CD4-positive, alpha-beta T cell treated with Interleukin-15 for 4 hours (primary cell): ENCODE data around the gene FBLN5.
"Not testable (repeated sequence)": the region's sequence is repeated elsewhere in the genome, so short reads cannot be mapped to it uniquely, and the experiment has no call there.

Source experiments
- DNase-seq: peaks from one replicate; pipeline ENCODE4 v3.0.0-alpha.2; 2020; ENCODE audit warnings: low spot score

The FBLN5 gene

DNA sequence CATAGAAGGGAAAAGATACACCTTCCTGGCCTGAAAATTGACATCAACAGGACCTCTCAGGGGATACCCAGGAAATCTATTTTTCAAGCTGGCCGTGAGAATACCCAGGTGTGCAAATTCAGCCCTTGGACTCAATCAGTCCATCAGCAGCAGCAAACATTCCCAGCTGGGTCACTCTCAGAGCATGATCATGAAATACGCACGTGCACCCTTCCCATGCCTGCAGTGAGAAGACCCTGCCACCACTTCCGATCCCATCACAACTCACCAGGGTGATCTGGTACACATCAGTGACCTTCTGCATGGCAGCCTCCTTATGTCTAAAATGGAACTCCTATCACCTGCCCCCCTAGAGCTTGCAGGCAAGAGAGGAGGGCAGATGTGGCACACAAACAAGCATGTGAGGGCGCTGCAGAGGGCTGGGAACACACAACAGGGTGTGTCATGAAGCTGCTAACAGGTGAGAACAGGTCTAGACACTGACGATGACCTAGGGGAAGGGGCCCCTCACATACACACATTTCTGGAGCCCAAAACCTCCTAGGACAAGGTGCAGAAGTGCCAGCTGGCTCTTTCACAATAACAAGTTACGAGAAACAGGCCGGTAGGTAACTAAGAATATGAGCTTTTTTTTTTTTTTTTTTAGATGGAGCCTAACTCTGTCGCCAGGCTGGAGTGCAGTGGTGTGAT is 42.4 kb downstream of the FBLN5 start:
- no peak for DNase-seq

DNA sequence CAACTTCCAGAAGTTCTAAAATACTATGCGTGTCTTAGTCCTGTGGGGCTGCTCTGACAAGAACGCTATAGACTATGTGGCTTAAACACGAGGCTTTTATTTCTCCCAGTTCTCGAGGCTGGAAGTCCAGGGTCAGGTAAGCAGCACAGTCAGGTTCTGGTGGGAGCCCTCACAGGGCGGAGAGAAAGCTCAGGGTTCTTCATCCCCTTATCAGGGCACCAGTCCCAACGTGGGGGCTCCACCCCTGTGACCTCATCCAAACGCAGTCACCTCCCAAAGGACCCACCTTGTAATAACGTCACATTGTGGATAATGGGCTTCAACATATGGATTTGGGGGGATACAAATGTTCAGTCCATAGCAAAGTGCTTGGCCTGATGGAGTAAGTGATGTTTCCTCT is 43.0 kb downstream of the FBLN5 start:
- DNase-seq: no peak

GRCh38 chr14:91903070-91903469 is 44.4 kb downstream of the FBLN5 start:
- DNase-seq: no peak

DNA sequence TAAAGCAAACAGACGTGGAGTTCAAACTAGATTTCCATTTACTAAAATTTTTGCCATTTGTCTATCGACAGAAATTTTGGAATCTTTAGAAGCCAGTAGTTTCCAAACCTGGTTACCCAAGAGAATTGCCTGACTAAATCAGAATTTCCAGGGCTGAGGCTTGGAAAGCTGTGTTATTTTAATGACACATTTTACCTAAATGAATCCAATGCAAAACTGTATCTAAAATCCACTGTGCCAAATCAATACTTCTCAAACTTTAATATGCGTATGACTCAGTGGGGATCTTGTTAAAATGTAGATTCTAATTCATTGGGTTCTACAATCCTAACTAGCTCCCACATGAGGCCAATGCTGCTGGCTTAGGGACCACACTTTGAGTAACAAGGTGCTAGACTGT is 45.2 kb downstream of the FBLN5 start:
- DNase-seq: no peak

- no peak for DNase-seq
These were observed 45.9 kb downstream of the FBLN5 start for GRCh38 chr14:91901449-91902226.

DNA sequence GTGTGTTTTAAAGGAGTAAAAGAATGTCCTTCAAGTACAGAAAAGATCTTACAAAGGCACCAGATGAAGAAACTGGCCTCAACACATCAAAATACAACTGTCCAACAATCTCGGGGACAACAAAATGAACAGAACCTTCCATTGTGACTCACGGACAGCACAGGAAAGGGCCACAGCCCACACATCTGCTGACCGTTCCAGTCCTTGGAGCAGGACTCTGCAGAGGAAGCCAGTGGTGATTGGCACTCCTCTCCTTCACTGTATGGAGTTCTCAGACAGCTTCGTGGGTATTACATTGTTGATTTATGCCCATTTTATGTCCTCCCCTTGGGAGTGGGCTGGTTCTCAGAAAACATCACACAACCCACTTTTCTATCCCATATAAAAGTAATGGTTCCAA is 47.7 kb downstream of the FBLN5 start:
- DNase-seq: no peak

DNA sequence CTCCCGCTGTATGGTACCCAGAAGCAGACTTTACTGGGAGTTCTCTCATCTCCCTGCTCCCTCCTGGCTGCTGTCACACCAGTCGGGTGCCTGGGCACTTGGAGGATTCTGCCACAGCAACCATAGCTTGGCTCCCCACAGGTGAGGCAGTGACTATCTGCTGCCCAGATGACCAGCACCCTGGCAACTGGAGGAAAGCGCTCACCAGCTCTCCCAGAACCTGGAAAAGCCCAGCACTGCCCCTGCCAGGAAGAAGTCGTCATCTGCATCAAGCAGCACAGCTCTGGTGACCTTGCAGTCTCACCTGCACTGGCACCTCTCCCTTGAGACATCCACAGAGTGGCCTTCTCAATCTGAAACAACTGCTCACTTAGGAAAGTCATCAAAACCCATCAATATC is 48.3 kb downstream of the FBLN5 start:
- peak; percentile 31 for DNase-seq

GRCh38 chr14:91898372-91898771 is 49.1 kb downstream of the FBLN5 start:
- DNase-seq: no peak

- not testable (repeated sequence) for DNase-seq
These were observed 49.8 kb downstream of the FBLN5 start for GRCh38 chr14:91897716-91898115.

DNA sequence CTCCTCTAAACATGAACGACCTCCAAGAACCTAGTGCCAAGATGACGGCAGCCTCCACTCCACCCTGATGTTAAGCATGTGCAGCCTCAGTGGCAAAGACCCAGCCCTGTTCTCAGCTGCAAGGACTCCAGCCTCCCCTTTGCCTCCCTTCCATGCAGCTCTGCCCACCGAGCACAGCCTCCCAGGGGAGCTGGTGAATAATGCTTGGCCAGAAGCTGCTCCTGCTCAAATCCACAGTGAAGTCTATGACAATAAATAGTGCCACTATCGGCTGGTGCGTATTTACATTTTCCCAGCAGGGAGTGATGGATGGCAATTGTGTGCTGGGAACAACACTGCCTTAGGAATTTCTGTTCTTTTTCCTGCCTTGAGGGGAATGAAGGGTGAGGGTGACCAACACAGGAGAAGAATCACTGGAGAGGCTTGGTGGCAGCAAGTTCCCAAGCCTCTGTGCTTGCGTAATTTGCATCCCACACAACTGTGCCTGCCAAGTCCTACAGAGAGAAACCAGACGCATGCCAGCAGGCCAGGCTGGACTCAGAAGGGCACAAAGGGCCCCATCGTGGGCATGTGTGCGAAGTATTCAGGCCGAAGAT is 50.3 kb downstream of the FBLN5 start:
- no peak for DNase-seq

DNA sequence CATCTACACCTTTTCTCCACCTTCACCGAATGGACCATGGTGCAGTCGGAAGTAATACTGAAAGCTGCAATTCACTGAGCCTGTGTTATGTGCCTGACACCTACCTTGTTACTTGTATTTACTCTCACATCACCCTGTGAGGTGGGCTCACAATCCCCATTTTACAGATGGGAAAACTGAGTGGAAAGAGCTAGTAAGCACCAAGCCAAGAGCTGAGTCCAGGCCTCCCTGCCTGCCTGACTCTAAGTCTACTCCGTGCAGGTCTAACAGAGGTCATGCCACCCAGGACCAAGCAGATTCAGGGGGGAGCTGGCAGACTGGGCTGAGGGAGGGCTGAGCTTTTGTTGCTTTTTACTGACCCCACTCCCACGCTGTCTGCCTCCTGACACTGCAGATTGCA is 51.1 kb downstream of the FBLN5 start:
- DNase-seq: no peak

- no peak for DNase-seq
These were observed 53.8 kb downstream of the FBLN5 start for GRCh38 chr14:91893669-91894068.

- DNase-seq: peak; percentile 35
These were observed 54.5 kb downstream of the FBLN5 start for GRCh38 chr14:91893007-91893406.

GRCh38 chr14:91891721-91892220 is 55.7 kb downstream of the FBLN5 start:
- DNase-seq: no peak

- no peak for DNase-seq
These were observed 56.4 kb downstream of the FBLN5 start for GRCh38 chr14:91891101-91891500.

DNA sequence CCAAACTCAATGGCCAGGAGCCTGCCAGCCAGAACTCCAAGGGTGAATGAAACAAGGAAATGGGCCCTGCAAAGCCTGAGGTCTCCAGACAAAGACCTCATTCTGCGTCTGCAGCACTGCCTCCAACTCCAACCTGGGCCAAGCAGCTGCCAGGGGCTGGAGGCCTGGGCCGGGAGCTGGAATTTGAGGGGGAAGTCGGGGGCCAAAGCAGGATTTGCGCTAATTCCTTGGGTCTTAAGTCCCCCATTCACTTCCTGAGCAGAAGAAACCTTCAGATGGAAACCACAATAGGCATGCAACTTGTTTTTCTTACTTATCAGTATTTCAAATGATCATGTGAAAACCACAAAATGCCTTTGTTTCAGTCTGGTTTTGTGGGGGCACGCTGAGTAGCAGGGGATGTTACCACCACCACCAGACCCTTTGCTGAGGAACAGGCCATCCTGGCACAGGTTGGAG is 57.2 kb downstream of the FBLN5 start:
- DNase-seq: no peak

DNA sequence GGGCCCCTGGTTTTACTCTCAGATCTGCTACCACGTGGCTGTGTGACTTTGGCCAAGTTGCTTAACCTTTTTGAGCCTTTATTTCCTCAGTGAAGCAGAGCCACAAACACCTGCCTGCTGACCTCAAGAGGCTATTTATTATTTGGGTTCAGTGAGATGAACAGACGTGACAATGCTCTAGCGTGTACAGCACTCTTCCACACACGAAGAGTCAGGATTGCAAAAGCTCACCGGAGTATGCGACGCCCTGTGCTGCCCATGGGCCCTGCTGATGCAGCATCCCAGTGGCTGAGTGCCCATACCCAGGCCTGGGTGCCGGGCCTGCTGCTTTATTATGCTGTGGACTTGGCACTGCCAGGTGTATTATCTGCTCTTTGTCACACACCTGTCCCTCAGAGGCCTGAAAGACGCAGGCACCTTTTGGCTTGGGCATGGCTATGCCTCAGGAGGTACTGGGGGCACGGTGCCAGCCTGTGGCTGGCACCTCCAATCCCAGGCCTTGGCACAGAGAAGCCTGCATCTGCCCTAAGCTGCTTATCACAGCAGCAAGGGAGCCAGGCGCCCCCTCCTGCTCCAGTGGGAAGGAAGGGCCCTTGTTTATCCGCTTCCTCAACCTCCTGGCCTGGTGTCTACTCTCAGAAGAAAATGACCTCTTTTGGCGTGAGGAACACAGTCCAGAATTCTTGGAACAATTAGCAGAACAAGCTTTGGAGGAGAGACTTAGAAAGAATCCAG is 57.9 kb downstream of the FBLN5 start:
- DNase-seq: no peak

DNA sequence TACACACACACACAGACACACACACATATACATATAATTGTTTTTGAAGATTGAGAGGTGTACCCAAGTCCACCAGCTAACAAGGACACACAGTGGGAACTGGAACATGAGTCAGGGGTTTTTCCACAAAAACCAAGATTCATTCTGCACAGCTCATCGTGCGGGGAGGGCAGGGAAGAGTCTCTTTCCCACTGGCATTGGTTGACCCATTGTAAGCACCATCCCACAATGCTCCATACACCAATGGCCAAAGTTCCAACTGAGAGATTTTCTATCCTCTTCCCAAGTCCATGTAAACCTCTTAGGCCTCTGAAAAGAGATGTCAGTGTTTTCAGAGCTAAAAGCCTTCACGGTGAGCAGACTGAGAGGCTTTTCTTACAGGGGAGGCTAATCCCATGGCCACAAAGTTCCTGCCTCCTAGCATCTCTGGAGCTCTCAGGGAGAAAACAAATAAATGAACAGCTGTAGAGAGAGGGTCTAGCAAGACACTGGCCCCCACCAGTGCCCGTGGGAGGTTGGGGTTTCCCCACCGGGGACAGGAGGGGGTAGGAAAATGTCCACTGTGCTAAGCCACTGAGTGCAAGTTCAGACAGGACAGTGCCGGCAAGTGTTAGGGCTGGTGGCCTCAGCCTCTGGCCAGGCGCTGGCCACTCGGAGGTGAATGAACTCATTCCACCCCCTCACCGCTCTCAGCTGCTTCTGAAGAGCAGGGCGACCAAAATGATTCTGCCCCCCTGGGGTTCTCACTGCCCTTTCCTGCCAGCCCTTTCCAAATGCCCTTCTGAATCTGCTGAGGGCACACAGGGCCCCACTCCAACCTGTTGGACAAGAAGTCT is 58.6 kb downstream of the FBLN5 start:
- DNase-seq: no peak

GRCh38 chr14:91886961-91887360 is 60.5 kb downstream of the FBLN5 start:
- DNase-seq: no peak

GRCh38 chr14:91885839-91886238 is 61.7 kb downstream of the FBLN5 start:
- no peak for DNase-seq

DNA sequence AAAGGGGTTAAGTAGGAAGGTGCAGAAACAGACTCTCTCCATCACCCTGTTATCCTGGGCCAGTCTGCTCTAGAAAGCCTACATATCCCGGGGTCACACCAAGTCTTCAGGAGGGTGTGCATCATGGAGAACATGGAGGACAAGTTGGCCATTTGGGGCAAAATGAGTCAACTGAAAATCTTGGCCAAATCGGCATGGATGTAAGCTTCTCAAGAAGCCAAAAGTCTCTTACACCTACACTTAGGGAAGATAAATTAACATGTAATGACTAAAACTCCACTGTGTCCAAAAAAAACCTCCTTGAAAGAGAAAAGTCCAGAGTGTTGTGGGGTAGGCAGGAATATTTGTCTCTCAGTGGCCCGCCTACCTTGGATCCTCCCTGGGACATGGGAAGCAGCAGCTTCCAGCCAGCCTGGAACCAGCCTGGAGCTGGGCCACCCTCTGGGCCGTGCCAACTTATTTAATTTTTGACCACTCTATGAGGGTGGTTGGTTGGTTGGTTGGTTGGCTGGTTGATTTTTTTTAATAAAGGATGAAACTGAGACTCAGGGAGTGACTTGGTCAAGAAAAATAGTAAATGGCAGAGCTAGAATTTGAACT is 62.3 kb downstream of the FBLN5 start:
- DNase-seq: no peak
